Liver (tissue), 3 donors: ENCODE data around the gene SNAPC1.

ENCODE experiments used
- CTCF ChIP-seq: fragments of 150-350 bp; IDR thresholded peaks from 2 replicates; pipeline ENCODE4 v1.5.1; 2017; ENCODE audit warnings: improper control_type of control experiment, low read depth, low read length; ENCODE audit not compliant: missing input control
- HNF4G ChIP-seq: IDR thresholded peaks from 2 replicates; pipeline ENCODE4 v1.6.1; 2016; ENCODE audit warnings: antibody characterized with exemption
- RAD21 ChIP-seq, 2 donors: IDR thresholded peaks; 2 replicates each; pipeline ENCODE4 v1.6.1; 2016; ENCODE audit warnings: antibody characterized with exemption in 2 of 2, mild to moderate bottlenecking in 2 of 2
- donor health status: healthy.
- donor health status: healthy.

- TF ChIP-seq CTCF (no peak), RAD21 (IDR thresholded peaks at IDR 0.05) (no peak), HNF4G (no peak)
These were observed 42.6 kb upstream of the SNAPC1 start for GRCh38 chr14:61719344-61720293.
